Natural killer cell (primary cell): Measurements from ENCODE around the gene ZBTB7B. TPM values are rescaled to one million over a fixed set of nuclear protein-coding genes. Genes with fewer than 3 reads are reported as not detected.
A peak's percentile ranks its signal among the peaks of the same experiment; 100 is the strongest.

ENCODE experiments used
- ATAC-seq, 3 donors: fragments of 150-1000 bp in 2 of 3; fragments of 200-7000 bp in 1 of 3; cut with Tn5 transposase; 1 replicate in 1 of 3; 2 replicates in 2 of 3; pipeline ENCODE4 v1.10.0; 2021; ENCODE audit warnings: mild to moderate bottlenecking in 2 of 3, moderate library complexity in 2 of 3
- DNase-seq, 2 donors: peaks; one replicate each; pipeline versions ENCODE4 v3.0.0 to v3.0.0-alpha.2; 2013 to 2021; ENCODE audit warnings: mixed read lengths in 1 of 2
- H3K27ac ChIP-seq: one replicate; pipeline ENCODE4 v1.5.1; 2013; ENCODE audit warnings: mild to moderate bottlenecking, low read length
- H3K27me3 ChIP-seq: one replicate; pipeline ENCODE4 v1.6.1; 2013; ENCODE audit warnings: low read length; ENCODE audit not compliant: control insufficient read depth, insufficient read depth
- H3K36me3 ChIP-seq: one replicate; pipeline ENCODE4 v1.6.1; 2013; ENCODE audit warnings: low read length; ENCODE audit not compliant: control insufficient read depth, insufficient read depth
- H3K4me1 ChIP-seq: one replicate; pipeline ENCODE4 v1.6.1; 2013; ENCODE audit warnings: low read length; ENCODE audit not compliant: control insufficient read depth, insufficient read depth
- H3K4me3 ChIP-seq: one replicate; pipeline ENCODE4 v1.5.1; 2013; ENCODE audit warnings: low read length
- H3K9me3 ChIP-seq: one replicate; pipeline ENCODE4 v1.6.1; 2013; ENCODE audit warnings: low read length; ENCODE audit not compliant: control insufficient read depth, insufficient read depth
- H3K27ac Mint-ChIP-seq, 2 donors: one replicate each; pipeline ENCODE4 v1.8.0; 2022; ENCODE audit warnings: mild to moderate bottlenecking in 2 of 2, mixed read lengths in 2 of 2, moderate library complexity in 1 of 2
- H3K27me3 Mint-ChIP-seq, 2 donors: one replicate each; pipeline ENCODE4 v1.8.0; 2022; ENCODE audit warnings: low read depth in 2 of 2, mixed read lengths in 2 of 2
- H3K36me3 Mint-ChIP-seq: one replicate; pipeline ENCODE4 v1.8.0; 2022; ENCODE audit warnings: mixed read lengths
- H3K4me1 Mint-ChIP-seq, 2 donors: one replicate each; pipeline ENCODE4 v1.8.0; 2022; ENCODE audit warnings: mixed read lengths in 2 of 2
- H3K4me3 Mint-ChIP-seq: one replicate; pipeline ENCODE4 v1.8.0; 2022; ENCODE audit warnings: mild to moderate bottlenecking, moderate library complexity, mixed read lengths
- H3K9me3 Mint-ChIP-seq, 2 donors: one replicate each; pipeline ENCODE4 v1.8.0; 2022; ENCODE audit warnings: mixed read lengths in 2 of 2
- WGBS: methylation state at CpG from one replicate; pipeline ENCODE4 v1.1.7; 2013; ENCODE audit warnings: missing lambda C conversion rate; ENCODE audit not compliant: insufficient coverage; 5-methylcytosine and 5-hydroxymethylcytosine counted together
- intact Hi-C: fragments of 100-400 bp; cut with micrococcal nuclease; formaldehyde crosslinking; loops from one replicate; pipeline ENCODE4 v1.14.2; 2022
- total RNA-seq, 4 donors: library from RNA; stranded (reverse); fragments of 120-200 nt in 1 of 4; gene quantifications; one replicate each; pipeline versions ENCODE4 v1.2.3 to v1.2.4, GENCODE V29; 2013 to 2022
- TF ChIP-seq, protein P1 (sequence below): fragments of 200-600 bp; IDR thresholded peaks from one replicate; pipeline ENCODE4 v1.8.0; 2022; ENCODE audit warnings: antibody characterized with exemption

ZBTB7B gene
- total RNA-seq, 3 donors from 2014 or later (not counting 1 experiment from before 2014, with no cell fraction given): 61.2 to 75.4 (median 63.3) TPM

DNA sequence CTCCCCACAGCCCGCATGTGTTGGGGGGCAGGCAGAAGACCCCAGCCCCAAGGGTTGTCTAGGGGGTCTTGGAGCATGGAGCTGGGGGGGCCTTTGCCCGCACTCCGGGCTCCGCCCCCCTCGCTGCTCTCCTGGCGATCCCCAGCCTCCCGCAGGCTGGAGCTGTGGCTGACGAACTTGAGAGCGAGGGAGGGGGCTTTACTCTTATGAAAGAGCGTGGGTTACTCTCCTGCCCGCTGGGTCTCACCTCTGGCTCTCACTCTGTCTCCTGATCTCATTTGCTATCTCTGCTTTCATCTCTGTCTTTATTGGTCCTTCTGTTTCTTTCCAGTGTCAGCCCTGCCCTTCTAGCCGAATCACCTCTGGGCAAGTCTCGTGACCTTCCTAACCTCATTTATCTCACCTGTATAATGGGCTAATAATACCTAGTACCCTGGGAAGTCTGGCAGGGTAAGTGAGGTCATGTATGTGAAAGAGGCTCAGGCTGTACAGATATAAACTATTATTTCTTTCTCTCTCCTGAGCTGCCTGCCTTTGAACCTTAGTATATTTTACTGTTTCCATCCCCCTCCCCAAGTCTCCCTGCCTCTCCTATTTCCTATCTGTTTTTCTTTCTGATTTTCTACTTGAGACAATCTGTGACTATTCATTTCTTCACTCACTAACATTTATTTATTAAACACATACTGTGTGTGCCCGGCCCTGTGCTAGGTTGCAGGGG, 61.7 kb downstream of the ZBTB7B start:
- peak in 1 of 2 donors; percentile 65 for DNase-seq
- Histone ChIP-seq H3K4me1 (peaks cover 38% of the 10 kb centered on the region), H3K4me3 (peak overlapping the region; percentile 57), H3K27me3 (no peaks in the 10 kb centered on the region), H3K9me3 (no peaks in the 10 kb centered on the region), H3K27ac (no peak overlapping the region), H3K36me3 (peaks cover 2% of the 10 kb centered on the region)
- Mint-ChIP-seq H3K27me3 (peaks cover 0 to 2% of the 10 kb centered on the region in 2 donors), H3K4me3 (peak overlapping the region; percentile 89), H3K36me3 (no peaks in the 10 kb centered on the region), H3K4me1 (peaks cover 19 to 45% of the 10 kb centered on the region in 2 donors), H3K27ac (peak overlapping the region; percentile 27 to 80), H3K9me3 (no peaks in the 10 kb centered on the region)
- intact Hi-C loops: loop anchor here (1.0 to 5.0 kb wide), 4 partner anchors 14 to 127 kb away; partner anchors contain the start of genes CKS1B, PMVK, SHC1 and ZBTB7B
- 2% methylated on average over 12 of the region's 14 CpGs for WGBS
- TF ChIP-seq, protein P1, sequence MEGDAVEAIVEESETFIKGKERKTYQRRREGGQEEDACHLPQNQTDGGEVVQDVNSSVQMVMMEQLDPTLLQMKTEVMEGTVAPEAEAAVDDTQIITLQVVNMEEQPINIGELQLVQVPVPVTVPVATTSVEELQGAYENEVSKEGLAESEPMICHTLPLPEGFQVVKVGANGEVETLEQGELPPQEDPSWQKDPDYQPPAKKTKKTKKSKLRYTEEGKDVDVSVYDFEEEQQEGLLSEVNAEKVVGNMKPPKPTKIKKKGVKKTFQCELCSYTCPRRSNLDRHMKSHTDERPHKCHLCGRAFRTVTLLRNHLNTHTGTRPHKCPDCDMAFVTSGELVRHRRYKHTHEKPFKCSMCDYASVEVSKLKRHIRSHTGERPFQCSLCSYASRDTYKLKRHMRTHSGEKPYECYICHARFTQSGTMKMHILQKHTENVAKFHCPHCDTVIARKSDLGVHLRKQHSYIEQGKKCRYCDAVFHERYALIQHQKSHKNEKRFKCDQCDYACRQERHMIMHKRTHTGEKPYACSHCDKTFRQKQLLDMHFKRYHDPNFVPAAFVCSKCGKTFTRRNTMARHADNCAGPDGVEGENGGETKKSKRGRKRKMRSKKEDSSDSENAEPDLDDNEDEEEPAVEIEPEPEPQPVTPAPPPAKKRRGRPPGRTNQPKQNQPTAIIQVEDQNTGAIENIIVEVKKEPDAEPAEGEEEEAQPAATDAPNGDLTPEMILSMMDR: no peak
- ATAC-seq: peak; percentile 46 to 59 (median 47)

DNA sequence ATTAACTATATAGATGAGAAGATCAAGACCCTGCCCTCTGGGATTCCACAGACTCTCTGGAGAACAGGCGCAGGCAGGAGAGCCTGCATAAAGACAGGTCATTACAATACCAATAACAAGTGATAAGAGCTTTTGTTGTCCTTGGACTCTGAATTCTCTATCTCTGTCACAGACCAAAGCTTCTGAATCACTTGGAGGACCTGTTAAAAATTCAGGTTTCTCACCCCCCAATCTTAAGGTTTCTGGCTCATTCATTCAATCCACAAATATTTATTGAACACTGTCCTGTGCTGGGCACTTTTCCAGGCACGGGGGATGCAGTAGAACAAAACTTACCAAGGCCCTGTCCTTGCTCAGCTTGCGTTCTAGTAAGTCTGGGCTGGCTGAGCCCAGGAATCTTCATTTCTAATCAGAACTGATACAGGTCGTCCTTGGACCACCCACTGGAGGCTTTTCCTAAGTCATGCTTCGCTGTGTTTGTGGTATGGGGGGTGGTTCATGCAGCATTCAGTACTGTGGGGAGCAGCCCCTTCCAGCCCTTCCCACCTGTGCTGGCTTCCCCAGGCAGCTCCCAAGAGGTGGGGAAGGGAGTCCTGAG, 62.3 kb downstream of the ZBTB7B start:
- TF ChIP-seq, protein P1: no peak
- DNase-seq: no peak
- no peak overlapping the region for H3K4me3 ChIP-seq
- Mint-ChIP-seq H3K27ac (peak overlapping the region; percentile 27 to 80), H3K4me3 (peak overlapping the region; percentile 89), H3K9me3 (no peaks in the 10 kb centered on the region), H3K27me3 (peaks cover 0 to 2% of the 10 kb centered on the region in 2 donors), H3K36me3 (no peaks in the 10 kb centered on the region), H3K4me1 (peaks cover 19 to 50% of the 10 kb centered on the region in 2 donors)
- no peak overlapping the region for H3K27ac ChIP-seq
- peaks cover 5% of the 10 kb centered on the region for H3K36me3 ChIP-seq
- H3K9me3 ChIP-seq: no peaks in the 10 kb centered on the region
- ATAC-seq: no peak
- intact Hi-C loops: loop anchor here (1.0 to 5.0 kb wide), 4 partner anchors 15 to 128 kb away; partner anchors contain the start of genes CKS1B, PMVK, SHC1 and ZBTB7B
- H3K4me1 ChIP-seq: peaks cover 45% of the 10 kb centered on the region
- 92% methylated on average over 5 of the region's 5 CpGs for WGBS
- no peaks in the 10 kb centered on the region for H3K27me3 ChIP-seq

DNA sequence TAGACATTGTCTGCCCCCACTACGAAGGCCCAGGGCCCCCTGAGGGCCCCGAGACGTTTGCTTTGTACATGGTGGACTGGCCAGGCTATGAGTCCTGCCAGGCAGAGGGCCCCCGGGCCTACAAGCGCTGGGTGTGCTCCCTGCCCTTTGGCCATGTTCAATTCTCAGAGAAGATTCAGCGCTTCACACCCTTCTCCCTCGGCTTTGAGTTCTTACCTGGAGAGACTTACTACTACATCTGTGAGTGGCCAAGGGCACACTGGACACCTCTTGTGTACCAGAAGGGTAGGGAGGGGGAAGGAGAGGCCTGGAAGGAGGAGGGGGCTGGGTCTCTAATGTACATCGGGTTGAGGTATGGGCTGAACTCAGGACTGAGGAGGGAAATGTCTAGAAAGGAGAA, 64.2 kb downstream of the ZBTB7B start:
- Mint-ChIP-seq H3K36me3 (no peaks in the 10 kb centered on the region), H3K9me3 (no peaks in the 10 kb centered on the region), H3K27me3 (no peaks in the 10 kb centered on the region), H3K4me3 (no peak overlapping the region), H3K4me1 (peaks cover 20 to 61% of the 10 kb centered on the region in 2 donors), H3K27ac (no peak overlapping the region)
- Histone ChIP-seq H3K4me3 (no peak overlapping the region), H3K4me1 (peaks cover 56% of the 10 kb centered on the region), H3K27ac (no peak overlapping the region), H3K36me3 (peaks cover 5% of the 10 kb centered on the region), H3K9me3 (no peaks in the 10 kb centered on the region), H3K27me3 (no peaks in the 10 kb centered on the region)
- TF ChIP-seq, protein P1: no peak
- no peak for ATAC-seq
- DNase-seq: no peak
- intact Hi-C loops: no loop called here
- WGBS: 95% methylated on average over 8 of the region's 8 CpGs

Other genes starting within 250 kb of the ZBTB7B start
- gene KCNN3, start 132.5 kb upstream of the ZBTB7B start, total RNA-seq: under 1 TPM in 2 of 3 donors, not detected in 1; 0.05 to 0.95 TPM
- gene PMVK, start 66.1 kb upstream of the ZBTB7B start, total RNA-seq: 10 to 100 TPM in 2 of 3 donors, 1 to 10 TPM in 1; 9.0 to 12.1 (median 11.0) TPM
- gene PBXIP1, start 46.7 kb upstream of the ZBTB7B start, total RNA-seq: 100 to 1,000 TPM; 158 to 200 (median 197) TPM
- gene PYGO2, start 41.0 kb upstream of the ZBTB7B start, total RNA-seq: 10 to 100 TPM; 21.6 to 32.1 (median 27.5) TPM
- gene SHC1, start 32.1 kb upstream of the ZBTB7B start, total RNA-seq: 100 to 1,000 TPM in 1 of 3 donors, 10 to 100 TPM in 2; 94.6 to 112 (median 96.8) TPM
- gene CKS1B, start 28.1 kb upstream of the ZBTB7B start, total RNA-seq: 10 to 100 TPM in 2 of 3 donors, 1 to 10 TPM in 1; 8.5 to 13.0 (median 12.9) TPM
- 10 to 100 TPM; 32.1 to 47.6 (median 38.7) TPM for gene FLAD1, start 19.5 kb upstream of the ZBTB7B start, total RNA-seq
- not detected for gene LENEP, start 9.2 kb upstream of the ZBTB7B start, total RNA-seq
- gene DCST2, start 31.0 kb downstream of the ZBTB7B start, total RNA-seq: under 1 TPM; 0.30 to 0.92 (median 0.32) TPM
- gene DCST1, start 31.0 kb downstream of the ZBTB7B start, total RNA-seq: under 1 TPM in 2 of 3 donors, not detected in 1; 0.35 to 0.60 TPM
- gene ADAM15, start 48.5 kb downstream of the ZBTB7B start, total RNA-seq: 10 to 100 TPM; 54.6 to 83.2 (median 64.7) TPM
- 1 to 10 TPM; 4.6 to 6.8 (median 5.5) TPM for gene EFNA4, start 60.9 kb downstream of the ZBTB7B start, total RNA-seq
- gene EFNA3, start 76.0 kb downstream of the ZBTB7B start, total RNA-seq: 1 to 10 TPM in 1 of 3 donors, under 1 TPM in 2; 0.52 to 1.1 (median 0.68) TPM
- gene EFNA1, start 125.1 kb downstream of the ZBTB7B start, total RNA-seq: 1 to 10 TPM; 1.5 to 1.9 (median 1.9) TPM
- 10 to 100 TPM; 31.7 to 33.5 (median 32.7) TPM for gene SLC50A1, start 133.1 kb downstream of the ZBTB7B start, total RNA-seq
- 10 to 100 TPM; 26.8 to 45.7 (median 41.5) TPM for gene DPM3, start 137.7 kb downstream of the ZBTB7B start, total RNA-seq
- gene KRTCAP2, start 170.5 kb downstream of the ZBTB7B start, total RNA-seq: 100 to 1,000 TPM in 2 of 3 donors, 10 to 100 TPM in 1; 95.3 to 113 (median 104) TPM
- gene TRIM46, start 171.0 kb downstream of the ZBTB7B start, total RNA-seq: 1 to 10 TPM in 2 of 3 donors, under 1 TPM in 1; 0.94 to 4.9 (median 2.5) TPM
- gene THBS3, start 205.1 kb downstream of the ZBTB7B start, total RNA-seq: 10 to 100 TPM; 16.2 to 19.4 (median 18.6) TPM
- 10 to 100 TPM; 22.3 to 28.5 (median 27.9) TPM for gene MTX1, start 205.9 kb downstream of the ZBTB7B start, total RNA-seq